K562 (cell line): ENCODE measurements around the gene EEF1AKMT4. TPM values are rescaled to one million over a fixed set of nuclear protein-coding genes. Genes with fewer than 3 reads are reported as not detected.

Experiments used
- CCNT2 ChIP-seq: IDR thresholded peaks from 2 replicates; pipeline ENCODE4 v1.6.1; 2011; ENCODE audit warnings: borderline replicate concordance, low read depth, mild to moderate bottlenecking, moderate library complexity, mixed read lengths, low read length; ENCODE audit not compliant: insufficient read length; ENCODE audit errors: extremely low read depth
- GABPB1 ChIP-seq: sonication (generic); formaldehyde crosslinking; IDR thresholded peaks from 2 replicates; pipeline ENCODE4 v1.8.0; 2022; ENCODE audit warnings: mild to moderate bottlenecking, missing genetic modification reagents
- GATAD2A ChIP-seq: fragments of 450-650 bp; IDR thresholded peaks from 2 replicates; pipeline ENCODE4 v1.6.1; 2017
- GTF2A2 ChIP-seq: IDR thresholded peaks from 2 replicates; pipeline ENCODE4 v1.6.1; 2016; ENCODE audit warnings: mild to moderate bottlenecking, missing genetic modification characterization, missing compliant biosample characterization
- HNRNPL ChIP-seq: fragments of 200-400 bp; formaldehyde crosslinking; IDR thresholded peaks from 2 replicates; pipeline ENCODE4 v1.6.1; 2017; ENCODE audit warnings: low read depth, mild to moderate bottlenecking, low read length
- KLF16 ChIP-seq: IDR thresholded peaks from 2 replicates; pipeline ENCODE4 v1.6.1; 2016; ENCODE audit warnings: antibody characterized with exemption
- NFYB ChIP-seq: IDR thresholded peaks from 2 replicates; pipeline ENCODE4 v1.6.1; 2011; ENCODE audit warnings: mild to moderate bottlenecking, moderate library complexity; ENCODE audit not compliant: insufficient read length; ENCODE audit errors: extremely low read depth
- NKRF ChIP-seq: fragments of 450-650 bp; IDR thresholded peaks from 2 replicates; pipeline ENCODE4 v1.6.1; 2016; ENCODE audit warnings: borderline replicate concordance
- PTTG1 ChIP-seq: fragments of 450-650 bp; IDR thresholded peaks from 2 replicates; pipeline ENCODE4 v1.6.1; 2016; ENCODE audit warnings: low read depth, mild to moderate bottlenecking, missing genetic modification characterization, missing compliant biosample characterization
- STAT5B ChIP-seq: fragments of 250-450 bp; sonication (Bioruptor Pico); IDR thresholded peaks from 2 replicates; pipeline ENCODE4 v1.8.0; 2021; ENCODE audit warnings: mild to moderate bottlenecking, inconsistent platforms
- TARDBP ChIP-seq: fragments of 450-650 bp; IDR thresholded peaks from 2 replicates; pipeline ENCODE4 v1.6.1; 2016
- ZBTB26 ChIP-seq: fragments of 450-650 bp; formaldehyde crosslinking; IDR thresholded peaks from 2 replicates; pipeline ENCODE4 v1.4.0; 2022; ENCODE audit warnings: missing genetic modification characterization
- ZNF354B ChIP-seq: fragments of 250-450 bp; sonication (Bioruptor Pico); IDR thresholded peaks from 2 replicates; pipeline ENCODE4 v1.4.0; 2020
- ZNF79 ChIP-seq: fragments of 250-450 bp; sonication (Bioruptor Pico); IDR thresholded peaks from 2 replicates; pipeline ENCODE4 v1.4.0; 2020; ENCODE audit warnings: low read depth, mild to moderate bottlenecking, moderate library complexity
- polyA plus RNA-seq, 8 experiments: library from polyadenylated mRNA; depleted of rRNA in 4 of 8; stranded (reverse) in 5 of 8; unstranded in 3 of 8; fragments of >200 nt; fragmentation: Nextera tagmentation in 2 of 8; fragmentation: Illumina TruSeq in 1 of 8; extraction: Ambion mirVana in 2 of 8; extraction: Trizol in 1 of 8; gene quantifications; 2 replicates each; pipeline versions ENCODE4 v1.2.1 to v1.2.3, GENCODE V29; 2011 to 2014; ENCODE audit warnings: inconsistent platforms in 1 of 8, missing spikeins in 1 of 8
- total RNA-seq, 7 experiments: library from RNA; depleted of rRNA in 6 of 7; stranded (reverse); fragments of >200 nt in 6 of 7; fragmentation: Illumina TruSeq in 2 of 7; extraction: Trizol in 2 of 7; gene quantifications; 2 replicates each; pipeline versions ENCODE4 v1.2.1 to v1.2.3, GENCODE V29; 2011 to 2021; ENCODE audit warnings: low replicate concordance in 1 of 7
- TF ChIP-seq, protein P1 (sequence below), 2 experiments: IDR thresholded peaks in 1 of 2; conservative IDR thresholded peaks in 1 of 2; 2 replicates each; pipeline ENCODE4 v1.6.1; 2016; ENCODE audit warnings: low read depth in 2 of 2, mild to moderate bottlenecking in 1 of 2, missing compliant biosample characterization in 1 of 2, missing genetic modification characterization in 1 of 2, moderate library complexity in 1 of 2
- TF ChIP-seq, protein P2 (sequence below): fragments of 450-650 bp; formaldehyde crosslinking; IDR thresholded peaks from 2 replicates; pipeline ENCODE4 v1.4.0; 2020; ENCODE audit warnings: mild to moderate bottlenecking, mixed read lengths
- TF ChIP-seq, protein P3 (sequence below): fragments of 450-650 bp; conservative IDR thresholded peaks from 2 replicates; pipeline ENCODE4 v1.6.1; 2016; ENCODE audit warnings: missing genetic modification characterization, low read depth, mild to moderate bottlenecking, missing compliant biosample characterization, moderate library complexity

EEF1AKMT4 gene
- total and polyA plus RNA-seq, 9 of the 15 experiments (the other 6 are each of a cell fraction or from before 2014, with no cell fraction given): 10.3 to 49.4 (median 18.9) TPM

- TF ChIP-seq ZNF79 (CRISPR knock-in tag) (no peak), TARDBP (no peak), NKRF (no peak), GABPB1 (CRISPR knock-in tag) (peak; percentile 85), HNRNPL (no peak), ZNF354B (CRISPR knock-in tag) (no peak), STAT5B (CRISPR knock-in tag) (no peak), PTTG1 (no peak), KLF16 (no peak), CCNT2 (peak; percentile 40), NFYB (no peak), ZBTB26 (CRISPR knock-in tag) (no peak), GATAD2A (no peak), GTF2A2 (no peak)
- TF ChIP-seq, protein P1, sequence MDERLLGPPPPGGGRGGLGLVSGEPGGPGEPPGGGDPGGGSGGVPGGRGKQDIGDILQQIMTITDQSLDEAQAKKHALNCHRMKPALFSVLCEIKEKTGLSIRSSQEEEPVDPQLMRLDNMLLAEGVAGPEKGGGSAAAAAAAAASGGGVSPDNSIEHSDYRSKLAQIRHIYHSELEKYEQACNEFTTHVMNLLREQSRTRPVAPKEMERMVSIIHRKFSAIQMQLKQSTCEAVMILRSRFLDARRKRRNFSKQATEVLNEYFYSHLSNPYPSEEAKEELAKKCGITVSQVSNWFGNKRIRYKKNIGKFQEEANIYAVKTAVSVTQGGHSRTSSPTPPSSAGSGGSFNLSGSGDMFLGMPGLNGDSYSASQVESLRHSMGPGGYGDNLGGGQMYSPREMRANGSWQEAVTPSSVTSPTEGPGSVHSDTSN (CRISPR knock-in tag; IDR thresholded peaks at IDR 0.05; ENCODE audit: low read depth): no peak
- TF ChIP-seq, protein P1 (tag; conservative IDR thresholded peaks at IDR 0.05; ENCODE audit: low read depth): no peak
- TF ChIP-seq, protein P2, sequence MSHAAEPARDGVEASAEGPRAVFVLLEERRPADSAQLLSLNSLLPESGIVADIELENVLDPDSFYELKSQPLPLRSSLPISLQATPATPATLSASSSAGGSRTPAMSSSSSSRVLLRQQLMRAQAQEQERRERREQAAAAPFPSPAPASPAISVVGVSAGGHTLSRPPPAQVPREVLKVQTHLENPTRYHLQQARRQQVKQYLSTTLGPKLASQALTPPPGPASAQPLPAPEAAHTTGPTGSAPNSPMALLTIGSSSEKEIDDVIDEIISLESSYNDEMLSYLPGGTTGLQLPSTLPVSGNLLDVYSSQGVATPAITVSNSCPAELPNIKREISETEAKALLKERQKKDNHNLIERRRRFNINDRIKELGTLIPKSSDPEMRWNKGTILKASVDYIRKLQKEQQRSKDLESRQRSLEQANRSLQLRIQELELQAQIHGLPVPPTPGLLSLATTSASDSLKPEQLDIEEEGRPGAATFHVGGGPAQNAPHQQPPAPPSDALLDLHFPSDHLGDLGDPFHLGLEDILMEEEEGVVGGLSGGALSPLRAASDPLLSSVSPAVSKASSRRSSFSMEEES: no peak
- TF ChIP-seq, protein P3, sequence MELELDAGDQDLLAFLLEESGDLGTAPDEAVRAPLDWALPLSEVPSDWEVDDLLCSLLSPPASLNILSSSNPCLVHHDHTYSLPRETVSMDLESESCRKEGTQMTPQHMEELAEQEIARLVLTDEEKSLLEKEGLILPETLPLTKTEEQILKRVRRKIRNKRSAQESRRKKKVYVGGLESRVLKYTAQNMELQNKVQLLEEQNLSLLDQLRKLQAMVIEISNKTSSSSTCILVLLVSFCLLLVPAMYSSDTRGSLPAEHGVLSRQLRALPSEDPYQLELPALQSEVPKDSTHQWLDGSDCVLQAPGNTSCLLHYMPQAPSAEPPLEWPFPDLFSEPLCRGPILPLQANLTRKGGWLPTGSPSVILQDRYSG: no peak
Observed at GRCh38 chr3:184298759-184299487, 49.5 kb downstream of the EEF1AKMT4 start, which contains the start of gene PSMD2 (continued).
